A673 (cell line): ENCODE data around the gene USP48. TPM values are rescaled to one million over a fixed set of nuclear protein-coding genes. Genes with fewer than 3 reads are reported as not detected.

Experiments used
- BruUV-seq: library from RNA; stranded (reverse); fragments of 400-500 nt; replicated peaks from 2 replicates; lab custom pipeline; 2021; lab: Mats Ljungman, UMichigan
- CTCF ChIA-PET: fragments of 300-600 bp; sonication (Branson Sonifier 250); formaldehyde crosslinking; loops from one replicate; lab custom pipeline; 2022; ENCODE audit warnings: antibody characterized with exemption; lab: Charles Lee
- POLR2A ChIA-PET: fragments of 300-600 bp; sonication (Branson Sonifier 250); formaldehyde crosslinking; loops from one replicate; lab custom pipeline; 2022; ENCODE audit warnings: antibody characterized with exemption; ENCODE audit not compliant: low non-redundant PET; lab: Charles Lee
- DNase-seq: peaks from one replicate; pipeline ENCODE4 v3.0.0-alpha.2; 2015; ENCODE audit warnings: low spot score
- H3K27ac ChIP-seq: fragments of 200-600 bp; sonication (generic); 2 replicates; pipeline ENCODE4 v1.5.1; 2016; ENCODE audit warnings: mixed run types, low read depth, mild to moderate bottlenecking, mixed read lengths, antibody characterized with exemption, low read length; ENCODE audit not compliant: poor library complexity, severe bottlenecking
- H3K27me3 ChIP-seq: fragments of 200-600 bp; sonication (generic); replicated peaks from 2 replicates; pipeline ENCODE4 v1.6.1; 2017; ENCODE audit warnings: mixed run types, low read depth, mild to moderate bottlenecking, mixed read lengths, antibody characterized with exemption, low read length; ENCODE audit not compliant: insufficient read depth, poor library complexity
- H3K36me3 ChIP-seq: fragments of 200-600 bp; sonication (generic); 2 replicates; pipeline ENCODE4 v1.6.1; 2016; ENCODE audit warnings: mixed run types, mild to moderate bottlenecking, mixed read lengths, antibody characterized with exemption, low read length; ENCODE audit not compliant: insufficient read depth, poor library complexity, severe bottlenecking
- H3K4me1 ChIP-seq: fragments of 200-600 bp; sonication (generic); 2 replicates; pipeline ENCODE4 v1.6.1; 2017; ENCODE audit warnings: mixed run types, mild to moderate bottlenecking, mixed read lengths, antibody characterized with exemption, low read length; ENCODE audit not compliant: insufficient read depth, poor library complexity, severe bottlenecking
- H3K4me3 ChIP-seq: fragments of 200-600 bp; sonication (generic); 2 replicates; pipeline ENCODE4 v1.5.1; 2016; ENCODE audit warnings: low read depth, mixed run types, mild to moderate bottlenecking, mixed read lengths, low read length; ENCODE audit not compliant: poor library complexity, severe bottlenecking
- H3K9me3 ChIP-seq: fragments of 200-600 bp; sonication (generic); 2 replicates; pipeline ENCODE4 v1.6.1; 2016; ENCODE audit warnings: mixed run types, low read depth, mild to moderate bottlenecking, mixed read lengths, antibody characterized with exemption, low read length; ENCODE audit not compliant: poor library complexity, severe bottlenecking
- CTCF ChIP-seq: fragments of 300-800, 200-600 bp; sonication (generic); conservative IDR thresholded peaks from 2 replicates; pipeline ENCODE4 v1.5.1; 2017; ENCODE audit warnings: low read depth, mild to moderate bottlenecking, antibody characterized with exemption, low read length, moderate library complexity, mixed read lengths
- EZH2 ChIP-seq: fragments of 200-600 bp; sonication (generic); IDR thresholded peaks from 2 replicates; pipeline ENCODE4 v1.6.1; 2017; ENCODE audit warnings: borderline replicate concordance, low read depth, mild to moderate bottlenecking, mixed read lengths, antibody characterized with exemption, low read length; ENCODE audit not compliant: poor library complexity, severe bottlenecking
- intact Hi-C: fragments of 100-400 bp; cut with micrococcal nuclease; formaldehyde crosslinking; loops from one replicate; pipeline ENCODE4 v1.10.0; 2022; ENCODE audit not compliant: unreplicated experiment
- total RNA-seq: library from RNA; stranded (reverse); gene quantifications from 2 replicates; pipeline ENCODE4 v1.2.3, GENCODE V29; 2021

USP48 gene
- total RNA-seq, 1 experiment from 2014 or later, result 74.1 TPM

DNA sequence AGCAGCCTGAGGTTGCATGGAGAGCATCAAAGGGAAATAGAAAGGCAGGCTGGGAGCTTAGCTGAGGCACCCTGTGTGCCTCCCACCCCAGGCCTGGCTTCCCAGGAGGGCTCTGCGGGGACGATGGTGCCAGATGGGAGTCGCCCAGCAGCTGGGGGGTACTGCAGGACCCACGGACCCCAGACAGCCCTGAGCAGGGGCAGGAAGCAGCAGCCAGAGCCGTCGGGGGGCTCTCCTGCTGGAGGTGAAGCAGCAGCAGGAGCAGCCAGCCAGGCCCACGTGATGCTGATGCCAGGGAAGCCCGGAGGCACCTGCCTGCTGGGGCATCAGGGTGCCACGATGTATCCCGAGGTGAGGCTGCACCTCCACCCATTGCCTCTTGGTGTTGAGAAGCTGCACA lies 134.2 kb downstream of the USP48 start:
- no peak for DNase-seq
- Histone ChIP-seq H3K27me3 (no peaks in the 10 kb centered on the region), H3K9me3 (no peaks in the 10 kb centered on the region), H3K4me1 (peaks cover 61% of the 10 kb centered on the region), H3K4me3 (no peak overlapping the region), H3K36me3 (no peaks in the 10 kb centered on the region), H3K27ac (no peak overlapping the region)
- ChIA-PET POLR2A (no interaction called here), CTCF (no interaction called here)
- no TSS peak for BruUV-seq
- TF ChIP-seq CTCF (no peak), EZH2 (no peak)
- intact Hi-C loops, result no loop called here

DNA sequence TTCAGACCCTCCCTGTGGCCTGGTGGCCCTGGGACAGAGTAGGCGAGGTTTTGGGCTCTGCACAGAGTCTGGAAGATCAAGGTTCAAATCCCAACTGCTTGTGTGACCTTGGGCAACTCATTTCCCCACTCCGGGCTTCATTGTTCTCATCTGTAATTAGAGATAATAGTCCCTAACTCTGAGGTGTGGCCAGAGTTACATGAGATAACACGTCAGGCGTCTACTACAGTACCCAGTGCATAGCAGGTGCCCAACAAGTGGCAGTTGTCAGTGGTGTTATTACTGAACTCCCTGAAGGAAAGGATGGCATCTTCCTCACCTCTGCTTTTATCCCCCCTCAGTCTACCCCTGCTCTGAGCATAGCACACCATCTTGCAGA lies 134.6 kb downstream of the USP48 start:
- TF ChIP-seq EZH2 (no peak), CTCF (no peak)
- Histone ChIP-seq H3K36me3 (no peaks in the 10 kb centered on the region), H3K4me1 (peaks cover 57% of the 10 kb centered on the region), H3K4me3 (no peak overlapping the region), H3K9me3 (no peaks in the 10 kb centered on the region), H3K27ac (no peak overlapping the region), H3K27me3 (no peaks in the 10 kb centered on the region)
- no peak for DNase-seq
- POLR2A ChIA-PET, result no interaction called here
- CTCF ChIA-PET, result no interaction called here
- no TSS peak for BruUV-seq
- intact Hi-C loops, result no loop called here

GRCh38 chr1:21647431-21648351 lies 135.3 kb downstream of the USP48 start:
- Histone ChIP-seq H3K9me3 (no peaks in the 10 kb centered on the region), H3K36me3 (no peaks in the 10 kb centered on the region), H3K27ac (no peak overlapping the region), H3K4me3 (no peak overlapping the region), H3K27me3 (no peaks in the 10 kb centered on the region), H3K4me1 (peaks cover 51% of the 10 kb centered on the region)
- CTCF ChIA-PET, result interaction anchor here (0.5 kb wide), 1 partner anchor 21 kb away, joined by 5 read pairs; no protein-coding TSS in a partner anchor
- BruUV-seq, result no TSS peak
- POLR2A ChIA-PET, result no interaction called here
- DNase-seq, result no peak
- intact Hi-C loops, result no loop called here
- TF ChIP-seq EZH2 (no peak), CTCF (no peak)
